ENCODE results near the gene GPC6.
"Not testable (repeated sequence)": the region's sequence is repeated elsewhere in the genome, so short reads cannot be mapped to it uniquely, and the experiment has no call there.

The GPC6 gene

GRCh38 chr13:93473441-93474270, 247.0 kb downstream of the GPC6 start:
- H3K4me3 ChIP-seq (replicated peaks; ENCODE audit: low read depth, low read length) = no peak overlapping the region
- no peak for DNase-seq (ENCODE audit: low read depth)
- no peak for TF ChIP-seq CTCF (IDR thresholded peaks at IDR 0.05; ENCODE audit: low read length, missing control alignments)

GRCh38 chr13:93476175-93476574, 249.6 kb downstream of the GPC6 start:
- TF ChIP-seq CTCF (IDR thresholded peaks at IDR 0.05; ENCODE audit: low read length, missing control alignments) = no peak
- H3K4me3 ChIP-seq (replicated peaks; ENCODE audit: low read depth, low read length) = no peak overlapping the region
- DNase-seq (ENCODE audit: low read depth) = peak; percentile 65

- DNase-seq (ENCODE audit: low read depth) = no peak
- no peak overlapping the region for H3K4me3 ChIP-seq (replicated peaks; ENCODE audit: low read depth, low read length)
- TF ChIP-seq CTCF (IDR thresholded peaks at IDR 0.05; ENCODE audit: low read length, missing control alignments) = no peak
Measured at GRCh38 chr13:93477238-93477637, 250.6 kb downstream of the GPC6 start.

GRCh38 chr13:93480553-93481106, 254.0 kb downstream of the GPC6 start:
- peak; percentile 12 for DNase-seq (ENCODE audit: low read depth)
- H3K4me3 ChIP-seq (replicated peaks; ENCODE audit: low read depth, low read length) = no peak overlapping the region
- no peak for TF ChIP-seq CTCF (IDR thresholded peaks at IDR 0.05; ENCODE audit: low read length, missing control alignments)

GRCh38 chr13:93496117-93496516, 269.5 kb downstream of the GPC6 start:
- H3K4me3 ChIP-seq (replicated peaks; ENCODE audit: low read depth, low read length); DNase-seq (ENCODE audit: low read depth): not testable (repeated sequence)

GRCh38 chr13:93496985-93497673, 270.5 kb downstream of the GPC6 start:
- no peak overlapping the region for H3K4me3 ChIP-seq (replicated peaks; ENCODE audit: low read depth, low read length)
- no peak for TF ChIP-seq CTCF (IDR thresholded peaks at IDR 0.05; ENCODE audit: low read length, missing control alignments)
- no peak for DNase-seq (ENCODE audit: low read depth)

GRCh38 chr13:93499991-93500390, 273.4 kb downstream of the GPC6 start:
- TF ChIP-seq CTCF (IDR thresholded peaks at IDR 0.05; ENCODE audit: low read length, missing control alignments) = no peak
- peak; percentile 10 for DNase-seq (ENCODE audit: low read depth)
- H3K4me3 ChIP-seq (replicated peaks; ENCODE audit: low read depth, low read length) = no peak overlapping the region
